ENCODE data around the gene RPS19BP1. TPM values are rescaled to one million over a fixed set of nuclear protein-coding genes. Genes with fewer than 3 reads are reported as not detected.

The RPS19BP1 gene, protein sequence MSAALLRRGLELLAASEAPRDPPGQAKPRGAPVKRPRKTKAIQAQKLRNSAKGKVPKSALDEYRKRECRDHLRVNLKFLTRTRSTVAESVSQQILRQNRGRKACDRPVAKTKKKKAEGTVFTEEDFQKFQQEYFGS
- 100 to 1,000 TPM in 1 of 2 donors, 10 to 100 TPM in 1; 84.1 to 122 TPM for total RNA-seq

DNA sequence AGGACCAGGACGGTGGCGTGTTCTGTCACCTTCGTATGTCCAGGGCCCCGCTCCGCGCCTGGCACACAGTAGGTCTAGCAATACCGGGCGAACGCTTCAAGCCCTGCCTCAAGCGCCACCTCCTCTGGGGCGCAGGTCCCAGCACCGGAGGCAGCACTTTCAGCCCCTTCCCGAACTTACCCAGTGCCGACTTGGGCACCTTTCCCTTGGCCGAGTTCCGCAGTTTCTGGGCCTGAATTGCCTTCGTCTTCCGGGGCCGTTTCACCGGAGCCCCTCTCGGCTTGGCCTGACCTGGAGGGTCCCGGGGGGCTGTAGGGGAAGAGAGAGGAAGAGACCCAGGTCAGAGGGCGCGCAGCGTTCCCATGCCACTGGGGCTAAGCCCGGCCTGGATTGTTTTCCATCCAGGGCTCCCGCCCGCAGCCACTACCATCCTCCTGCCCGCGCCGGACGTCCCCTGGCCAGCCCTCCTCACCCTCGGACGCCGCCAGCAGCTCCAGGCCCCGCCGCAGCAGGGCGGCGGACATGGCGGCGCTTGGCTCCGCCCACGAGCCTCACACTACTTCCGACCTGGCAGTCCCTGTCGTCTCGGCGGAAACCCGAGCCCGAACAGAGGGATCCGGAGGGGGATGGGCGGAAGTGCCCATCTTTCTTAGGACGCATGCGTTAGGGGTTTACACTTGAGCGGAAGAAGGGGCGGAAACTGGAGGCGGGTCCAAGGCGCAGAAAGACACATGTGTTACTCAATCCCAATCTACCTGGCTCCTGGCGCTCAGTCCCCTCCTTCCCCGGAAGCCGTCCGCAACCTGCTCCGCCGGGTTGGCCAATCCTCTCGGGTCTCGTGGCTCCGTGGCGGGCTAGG, at the start of gene RPS19BP1:
Gene RPS19BP1, minus strand, starts transcription at position 534 of the 859 bp plus-strand sequence. Its CDS starts 10 bp downstream, at position 524.
- Mint-ChIP-seq H3K4me3 (peak within 1 kb of the TSS; percentile 85), H3K9me3 (no peaks in the 10 kb centered on the region), H3K36me3 (peaks cover 20% of the 10 kb centered on the region), H3K4me1 (ENCODE audit: low read depth in 2 of 2) (peaks cover 49% of the 10 kb centered on the region in 2 donors), H3K27me3 (no peaks in the 10 kb centered on the region), H3K27ac (peak within 1 kb of the TSS; percentile 92 to 93)
- ATAC-seq (peak; percentile 92), DNase-seq (ENCODE audit: low spot score) (peak; percentile 99)

DNA sequence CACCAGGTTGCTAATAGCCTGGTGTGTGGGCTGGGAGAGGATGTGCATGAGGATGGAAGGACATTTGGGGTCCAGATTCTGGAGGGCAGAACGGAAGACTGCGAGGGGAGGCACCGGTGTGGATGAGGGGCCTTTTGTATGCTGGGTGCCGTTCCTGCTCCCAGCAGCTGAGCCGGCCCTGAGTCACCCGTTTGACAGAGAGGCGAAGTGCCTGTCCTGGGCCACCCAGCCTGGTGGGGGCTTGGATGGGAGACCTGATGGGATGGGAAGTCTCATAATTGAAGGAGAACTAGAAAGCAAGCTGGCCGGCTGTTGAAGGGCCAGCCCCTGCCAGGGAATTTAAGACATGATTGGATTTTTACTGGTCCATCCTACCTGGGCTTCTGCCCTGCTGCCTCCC, 48.8 kb upstream of the RPS19BP1 start:
- no peaks in the 10 kb centered on the region for H3K4me1 Mint-ChIP-seq (ENCODE audit: low read depth in 2 of 2)
- H3K36me3 Mint-ChIP-seq: no peaks in the 10 kb centered on the region
- no peak overlapping the region for H3K4me3 Mint-ChIP-seq
- H3K27ac Mint-ChIP-seq: no peak overlapping the region
- ATAC-seq (no peak), DNase-seq (ENCODE audit: low spot score) (no peak)
- peaks cover 7% of the 10 kb centered on the region for H3K9me3 Mint-ChIP-seq
- H3K27me3 Mint-ChIP-seq: peaks cover 33 to 35% of the 10 kb centered on the region in 2 donors

DNA sequence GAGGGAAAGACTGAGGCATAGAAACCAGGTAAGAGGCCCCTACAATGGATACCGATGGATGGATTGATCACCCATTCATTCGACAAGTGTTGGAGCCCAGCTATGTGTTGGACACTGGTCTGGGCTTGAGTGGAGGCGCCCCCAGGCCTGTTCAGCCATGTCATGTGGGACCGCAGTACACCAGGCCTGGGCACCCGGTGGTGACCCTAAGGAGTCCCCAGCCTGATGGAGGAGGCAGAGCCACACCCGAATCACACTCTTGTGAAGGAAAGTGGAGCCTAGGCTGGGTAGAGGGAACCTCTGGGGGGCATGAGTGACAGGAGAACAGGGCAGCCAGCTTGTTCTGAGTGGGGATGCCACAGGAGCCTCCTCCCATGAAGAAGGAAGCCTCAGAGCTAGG, 48.2 kb upstream of the RPS19BP1 start:
- H3K9me3 Mint-ChIP-seq: peaks cover 7% of the 10 kb centered on the region
- ATAC-seq (no peak), DNase-seq (ENCODE audit: low spot score) (no peak)
- H3K27ac Mint-ChIP-seq: no peak overlapping the region
- no peak overlapping the region for H3K4me3 Mint-ChIP-seq
- H3K4me1 Mint-ChIP-seq (ENCODE audit: low read depth in 2 of 2): no peaks in the 10 kb centered on the region
- H3K27me3 Mint-ChIP-seq: peaks cover 33 to 35% of the 10 kb centered on the region in 2 donors
- H3K36me3 Mint-ChIP-seq: no peaks in the 10 kb centered on the region

DNA sequence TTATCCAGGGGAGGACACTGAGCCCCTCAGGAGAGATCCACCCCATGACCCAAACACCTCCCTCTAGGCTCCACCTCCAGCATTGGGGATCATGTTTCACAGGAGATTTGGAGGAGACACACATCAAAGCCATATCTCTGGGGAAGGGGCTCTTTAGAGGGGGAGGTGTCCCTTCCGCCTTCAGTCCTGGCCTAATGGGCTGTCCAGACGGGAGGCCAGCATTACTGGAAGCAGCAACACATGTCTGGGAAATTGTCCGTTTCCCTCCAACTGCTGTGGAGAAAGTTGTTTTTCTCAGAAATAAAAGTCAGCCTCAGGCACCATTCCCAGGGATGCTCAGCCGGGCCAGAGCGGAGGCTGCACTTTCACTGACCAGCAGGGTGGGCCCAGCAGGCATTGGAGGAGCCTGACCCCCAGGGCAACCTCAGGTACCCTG, 47.5 kb upstream of the RPS19BP1 start:
- no peak for ATAC-seq
- DNase-seq (ENCODE audit: low spot score): no peak
- no peak overlapping the region for H3K4me3 Mint-ChIP-seq
- no peaks in the 10 kb centered on the region for H3K4me1 Mint-ChIP-seq (ENCODE audit: low read depth in 2 of 2)
- H3K27ac Mint-ChIP-seq: no peak overlapping the region
- H3K36me3 Mint-ChIP-seq: no peaks in the 10 kb centered on the region
- H3K9me3 Mint-ChIP-seq: peaks cover 7% of the 10 kb centered on the region
- H3K27me3 Mint-ChIP-seq: peaks cover 33 to 35% of the 10 kb centered on the region in 2 donors

DNA sequence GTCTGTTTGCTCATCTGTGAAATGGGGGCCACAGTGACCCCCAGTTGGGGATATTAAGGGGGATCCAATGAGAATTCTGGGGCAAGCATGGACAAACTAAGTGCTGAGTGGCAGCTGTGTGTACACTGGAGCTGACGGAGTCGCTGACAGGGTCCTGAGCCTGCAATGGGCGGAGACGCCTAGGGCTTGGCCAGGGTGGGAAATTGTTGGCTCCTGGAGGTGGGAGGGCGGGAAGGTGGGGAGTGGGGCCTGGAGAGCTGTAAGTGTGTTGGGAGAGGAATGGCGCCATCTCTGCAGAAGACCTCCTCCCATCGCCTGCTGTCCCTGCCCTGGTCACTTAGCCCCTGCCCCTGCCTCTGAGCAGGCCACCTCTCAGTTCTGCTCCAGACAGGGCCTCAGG, 45.4 kb upstream of the RPS19BP1 start:
- H3K4me3 Mint-ChIP-seq: no peak overlapping the region
- H3K9me3 Mint-ChIP-seq: no peaks in the 10 kb centered on the region
- H3K27ac Mint-ChIP-seq: no peak overlapping the region
- ATAC-seq (no peak), DNase-seq (ENCODE audit: low spot score) (no peak)
- H3K4me1 Mint-ChIP-seq (ENCODE audit: low read depth in 2 of 2): no peaks in the 10 kb centered on the region
- no peaks in the 10 kb centered on the region for H3K36me3 Mint-ChIP-seq
- H3K27me3 Mint-ChIP-seq: peaks cover 18 to 19% of the 10 kb centered on the region in 2 donors

DNA sequence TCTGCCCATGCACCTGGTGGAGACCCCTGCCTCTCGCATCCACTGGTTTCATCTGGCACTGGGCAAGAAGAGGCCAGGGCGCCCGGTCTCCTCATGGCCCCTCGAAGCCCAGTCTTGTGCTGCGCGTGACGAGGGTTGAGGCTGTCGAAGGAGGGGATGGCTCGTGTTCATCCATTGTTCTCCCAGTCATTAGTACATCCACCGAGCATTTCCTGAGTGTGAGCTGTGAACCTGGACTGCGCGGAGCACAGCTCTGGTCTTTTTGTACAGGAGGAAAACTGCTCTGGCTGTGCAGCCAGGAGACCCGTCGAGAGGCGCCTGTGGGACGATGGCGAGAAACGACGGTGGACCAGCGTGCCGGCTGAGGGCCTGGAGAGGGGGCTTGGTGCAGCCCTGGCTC, 44.8 kb upstream of the RPS19BP1 start:
- Mint-ChIP-seq H3K36me3 (no peaks in the 10 kb centered on the region), H3K4me1 (ENCODE audit: low read depth in 2 of 2) (no peaks in the 10 kb centered on the region), H3K27ac (no peak overlapping the region), H3K4me3 (no peak overlapping the region), H3K9me3 (no peaks in the 10 kb centered on the region), H3K27me3 (peaks cover 14 to 15% of the 10 kb centered on the region in 2 donors)
- DNase-seq (ENCODE audit: low spot score) (no peak), ATAC-seq (no peak)

DNA sequence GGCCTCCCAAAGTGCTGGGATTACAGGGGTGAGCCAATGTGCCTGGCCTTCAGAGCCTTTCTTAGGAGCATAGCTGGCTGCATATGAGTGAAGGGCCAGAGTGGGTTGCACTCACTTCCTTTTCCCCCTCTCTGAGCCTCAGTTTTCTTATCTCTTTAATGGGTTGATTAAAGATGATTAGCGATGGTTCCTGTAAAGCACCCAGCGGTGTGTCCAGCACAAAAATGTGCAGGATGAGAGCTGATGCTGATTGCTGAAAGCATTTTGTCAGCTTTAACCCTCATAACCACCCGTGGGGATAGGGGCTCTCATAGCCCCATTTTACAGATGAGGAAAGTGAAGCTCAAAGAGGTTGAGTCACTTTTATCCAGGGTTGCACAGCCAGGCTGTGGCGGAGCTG, 43.5 kb upstream of the RPS19BP1 start:
- Mint-ChIP-seq H3K9me3 (no peaks in the 10 kb centered on the region), H3K27me3 (peaks cover 16 to 20% of the 10 kb centered on the region in 2 donors), H3K36me3 (no peaks in the 10 kb centered on the region)

DNA sequence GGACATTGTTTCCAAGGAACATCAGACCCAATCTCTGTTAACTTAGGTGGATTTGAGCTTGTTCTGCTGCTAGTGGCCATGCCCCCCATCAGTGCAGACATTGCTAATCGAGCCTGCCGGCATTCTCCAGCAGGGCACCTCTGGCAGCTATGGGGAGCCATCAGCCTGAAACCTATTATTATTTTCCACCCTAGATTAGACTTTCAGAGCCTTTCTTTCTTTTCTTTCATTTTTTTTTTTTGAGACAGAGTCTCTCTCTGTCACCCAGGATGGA, 42.9 kb upstream of the RPS19BP1 start:
- ATAC-seq (no peak), DNase-seq (ENCODE audit: low spot score) (no peak)
- Mint-ChIP-seq H3K4me1 (ENCODE audit: low read depth in 2 of 2) (peaks cover 0 to 4% of the 10 kb centered on the region in 2 donors), H3K27me3 (peaks cover 14 to 20% of the 10 kb centered on the region in 2 donors), H3K4me3 (no peak overlapping the region), H3K9me3 (no peaks in the 10 kb centered on the region), H3K27ac (no peak overlapping the region), H3K36me3 (no peaks in the 10 kb centered on the region)

More for the DNA sequence above, 43.5 kb upstream of the RPS19BP1 start:
- DNase-seq (ENCODE audit: low spot score) (no peak), ATAC-seq (no peak)
- no peak overlapping the region for H3K27ac Mint-ChIP-seq
- peaks cover 0 to 4% of the 10 kb centered on the region in 2 donors for H3K4me1 Mint-ChIP-seq (ENCODE audit: low read depth in 2 of 2)
- H3K4me3 Mint-ChIP-seq: no peak overlapping the region

DNA sequence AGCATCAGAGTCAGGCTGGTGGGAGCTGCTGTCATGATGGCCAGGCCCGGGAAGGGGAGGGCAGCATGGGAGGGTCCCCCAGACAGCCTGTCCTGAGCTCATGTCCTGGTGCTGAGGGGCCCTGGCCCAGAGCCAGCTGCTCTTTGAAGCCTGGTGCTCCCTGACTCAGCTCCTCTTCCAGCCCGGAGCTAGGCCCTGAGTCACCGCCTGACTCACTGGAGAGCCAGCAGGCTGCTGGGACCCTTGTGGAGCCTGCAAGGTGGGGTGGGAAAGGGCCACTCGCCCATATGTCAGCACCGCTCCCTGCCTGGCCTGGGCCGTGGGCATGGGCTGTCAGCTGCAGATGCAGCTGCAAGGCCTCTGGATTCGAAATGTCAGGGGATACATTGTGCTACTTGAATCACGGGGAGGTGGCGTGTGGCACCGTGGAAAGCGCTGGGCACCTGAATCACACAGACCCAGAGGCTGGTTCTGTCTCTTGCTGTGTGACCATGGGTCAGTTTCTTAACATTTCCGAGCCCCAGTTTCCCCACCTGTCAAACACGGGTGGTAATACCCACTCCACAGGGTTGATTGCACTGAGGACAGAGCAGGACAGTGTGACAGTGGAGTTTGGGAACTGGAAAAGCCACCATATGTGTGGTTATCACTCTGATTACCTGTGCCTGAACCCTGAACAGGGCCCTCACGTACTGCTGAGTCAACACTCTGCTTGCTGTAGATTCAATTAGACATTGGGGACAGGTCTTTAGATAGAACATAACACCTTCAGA, 42.4 kb upstream of the RPS19BP1 start:
- ATAC-seq: no peak
- peaks cover 0 to 4% of the 10 kb centered on the region in 2 donors for H3K4me1 Mint-ChIP-seq (ENCODE audit: low read depth in 2 of 2)
- no peak overlapping the region for H3K4me3 Mint-ChIP-seq
- peaks cover 14 to 20% of the 10 kb centered on the region in 2 donors for H3K27me3 Mint-ChIP-seq
- no peaks in the 10 kb centered on the region for H3K36me3 Mint-ChIP-seq
- H3K27ac Mint-ChIP-seq: no peak overlapping the region
- DNase-seq (ENCODE audit: low spot score): no peak
- H3K9me3 Mint-ChIP-seq: no peaks in the 10 kb centered on the region

DNA sequence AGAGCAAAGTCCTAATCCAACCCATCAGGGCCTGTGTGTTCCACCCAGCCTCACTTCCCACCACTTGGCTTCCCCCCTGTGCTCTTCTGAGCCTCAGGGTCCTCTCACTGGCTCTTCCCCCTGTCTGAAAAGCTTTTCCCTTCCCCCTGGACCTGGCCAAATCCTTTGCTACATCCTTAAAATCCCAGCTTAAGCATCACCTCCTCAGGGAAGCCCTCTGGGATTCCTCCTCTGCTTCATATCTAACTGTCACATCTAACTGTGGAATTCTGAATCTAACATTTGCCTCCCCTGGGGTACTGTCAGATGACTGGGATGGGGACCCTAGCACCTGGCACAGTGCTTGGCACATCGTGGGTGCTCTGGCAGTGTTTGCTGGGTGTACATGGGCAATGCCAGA, 39.0 kb upstream of the RPS19BP1 start:
- no peak for DNase-seq (ENCODE audit: low spot score)
- H3K36me3 Mint-ChIP-seq: no peaks in the 10 kb centered on the region
- H3K27ac Mint-ChIP-seq: no peak overlapping the region
- H3K4me1 Mint-ChIP-seq (ENCODE audit: low read depth in 2 of 2): peaks cover 3 to 10% of the 10 kb centered on the region in 2 donors
- peaks cover 4 to 7% of the 10 kb centered on the region in 2 donors for H3K27me3 Mint-ChIP-seq
- no peak overlapping the region for H3K4me3 Mint-ChIP-seq
- H3K9me3 Mint-ChIP-seq: no peaks in the 10 kb centered on the region
- no peak for ATAC-seq

DNA sequence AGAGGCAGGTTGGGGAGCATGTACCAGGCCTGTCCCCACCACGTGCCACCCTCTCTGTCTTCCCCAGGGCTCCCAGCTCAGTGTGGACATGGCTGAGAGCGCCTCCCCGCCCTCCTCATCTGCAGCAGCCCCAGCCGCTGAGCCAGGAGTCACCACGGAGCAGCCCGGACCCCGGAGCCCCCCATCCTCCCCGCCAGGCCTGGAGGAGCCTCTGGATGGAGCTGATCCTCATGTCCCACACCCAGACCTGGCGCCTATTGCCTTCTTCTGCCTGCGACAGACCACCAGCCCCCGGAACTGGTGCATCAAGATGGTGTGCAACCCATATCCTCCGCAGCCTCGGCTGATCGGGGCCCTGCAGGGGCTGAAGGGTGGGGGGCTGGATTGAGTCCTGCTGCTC, 38.1 kb upstream of the RPS19BP1 start, which contains the start of gene CACNA1I:
Gene CACNA1I, plus strand, starts transcription at position 89 of the 400 bp plus-strand sequence. Its CDS starts 0 bp downstream, at position 89.
- DNase-seq (ENCODE audit: low spot score): no peak
- no peak within 1 kb of the TSS for H3K27ac Mint-ChIP-seq
- H3K9me3 Mint-ChIP-seq: peaks cover 3% of the 10 kb centered on the region
- no peak for ATAC-seq
- H3K27me3 Mint-ChIP-seq: peaks cover 4 to 7% of the 10 kb centered on the region in 2 donors
- H3K36me3 Mint-ChIP-seq: no peaks in the 10 kb centered on the region
- peaks cover 5 to 14% of the 10 kb centered on the region in 2 donors for H3K4me1 Mint-ChIP-seq (ENCODE audit: low read depth in 2 of 2)
- no peak within 1 kb of the TSS for H3K4me3 Mint-ChIP-seq

DNA sequence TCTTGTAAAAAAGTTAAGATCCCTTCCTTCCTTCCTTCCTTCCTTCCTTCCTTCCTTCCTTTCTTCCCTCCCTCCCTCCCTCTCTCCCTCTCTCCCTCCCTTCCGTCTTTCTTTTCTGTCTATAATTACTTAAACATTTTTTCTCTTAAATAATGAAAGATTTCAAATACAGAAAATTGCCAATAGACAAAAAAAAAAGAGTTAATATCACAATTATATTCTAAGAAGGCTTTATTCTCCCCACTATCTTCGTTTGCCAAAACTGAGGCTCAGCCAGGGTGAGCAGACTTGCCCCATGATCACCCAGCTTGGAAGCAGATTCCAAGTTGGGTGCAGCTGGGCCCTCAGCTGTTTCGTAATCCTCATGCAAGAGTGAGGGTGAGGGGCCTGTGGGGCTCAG, 37.7 kb upstream of the RPS19BP1 start:
- ATAC-seq (no peak), DNase-seq (ENCODE audit: low spot score) (no peak)
- Mint-ChIP-seq H3K9me3 (peaks cover 7% of the 10 kb centered on the region), H3K36me3 (no peaks in the 10 kb centered on the region), H3K27me3 (peaks cover 4 to 7% of the 10 kb centered on the region in 2 donors), H3K27ac (no peak overlapping the region), H3K4me1 (ENCODE audit: low read depth in 2 of 2) (peaks cover 10 to 18% of the 10 kb centered on the region in 2 donors), H3K4me3 (no peak overlapping the region)

DNA sequence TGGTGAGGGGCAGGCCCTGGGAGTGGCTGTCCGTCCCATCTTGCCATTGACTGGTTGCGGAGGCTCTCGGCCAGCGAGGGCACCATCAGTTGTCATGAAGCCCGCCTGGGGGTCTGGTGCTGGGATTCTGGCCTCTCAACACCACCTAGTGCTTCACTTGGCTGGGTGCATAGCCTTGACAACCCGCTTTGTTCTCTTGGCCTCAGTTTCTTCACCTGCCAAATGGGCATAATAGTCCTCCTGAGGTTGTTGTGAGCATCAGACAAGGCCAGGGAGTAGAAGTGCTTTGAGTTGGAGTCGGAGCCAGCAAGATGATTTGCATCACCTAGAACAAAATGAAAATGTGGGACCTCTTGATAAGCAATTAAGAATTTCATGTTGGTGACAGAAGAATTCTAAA, 36.5 kb upstream of the RPS19BP1 start:
- peaks cover 10 to 19% of the 10 kb centered on the region in 2 donors for H3K4me1 Mint-ChIP-seq (ENCODE audit: low read depth in 2 of 2)
- ATAC-seq: no peak
- H3K9me3 Mint-ChIP-seq: peaks cover 7% of the 10 kb centered on the region
- peaks cover 4 to 7% of the 10 kb centered on the region in 2 donors for H3K27me3 Mint-ChIP-seq
- H3K4me3 Mint-ChIP-seq: no peak overlapping the region
- DNase-seq (ENCODE audit: low spot score): no peak
- H3K36me3 Mint-ChIP-seq: no peaks in the 10 kb centered on the region
- no peak overlapping the region for H3K27ac Mint-ChIP-seq

All from natural killer cell treated with Interleukin-12 subunit alpha and Interleukin-12 subunit beta and Interleukin-15 and Interleukin-18, amount 100 ng/mL, for 72 hours (primary cell).